ENCODE data around the gene SSH3. TPM values are rescaled to one million over a fixed set of nuclear protein-coding genes. Genes with fewer than 3 reads are reported as not detected.
"Not testable (repeated sequence)": the region's sequence is repeated elsewhere in the genome, so short reads cannot be mapped to it uniquely, and the experiment has no call there.

SSH3 gene, protein sequence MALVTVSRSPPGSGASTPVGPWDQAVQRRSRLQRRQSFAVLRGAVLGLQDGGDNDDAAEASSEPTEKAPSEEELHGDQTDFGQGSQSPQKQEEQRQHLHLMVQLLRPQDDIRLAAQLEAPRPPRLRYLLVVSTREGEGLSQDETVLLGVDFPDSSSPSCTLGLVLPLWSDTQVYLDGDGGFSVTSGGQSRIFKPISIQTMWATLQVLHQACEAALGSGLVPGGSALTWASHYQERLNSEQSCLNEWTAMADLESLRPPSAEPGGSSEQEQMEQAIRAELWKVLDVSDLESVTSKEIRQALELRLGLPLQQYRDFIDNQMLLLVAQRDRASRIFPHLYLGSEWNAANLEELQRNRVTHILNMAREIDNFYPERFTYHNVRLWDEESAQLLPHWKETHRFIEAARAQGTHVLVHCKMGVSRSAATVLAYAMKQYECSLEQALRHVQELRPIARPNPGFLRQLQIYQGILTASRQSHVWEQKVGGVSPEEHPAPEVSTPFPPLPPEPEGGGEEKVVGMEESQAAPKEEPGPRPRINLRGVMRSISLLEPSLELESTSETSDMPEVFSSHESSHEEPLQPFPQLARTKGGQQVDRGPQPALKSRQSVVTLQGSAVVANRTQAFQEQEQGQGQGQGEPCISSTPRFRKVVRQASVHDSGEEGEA
- 7.1 and 8.1 TPM in 2 replicates for total RNA-seq

DNA sequence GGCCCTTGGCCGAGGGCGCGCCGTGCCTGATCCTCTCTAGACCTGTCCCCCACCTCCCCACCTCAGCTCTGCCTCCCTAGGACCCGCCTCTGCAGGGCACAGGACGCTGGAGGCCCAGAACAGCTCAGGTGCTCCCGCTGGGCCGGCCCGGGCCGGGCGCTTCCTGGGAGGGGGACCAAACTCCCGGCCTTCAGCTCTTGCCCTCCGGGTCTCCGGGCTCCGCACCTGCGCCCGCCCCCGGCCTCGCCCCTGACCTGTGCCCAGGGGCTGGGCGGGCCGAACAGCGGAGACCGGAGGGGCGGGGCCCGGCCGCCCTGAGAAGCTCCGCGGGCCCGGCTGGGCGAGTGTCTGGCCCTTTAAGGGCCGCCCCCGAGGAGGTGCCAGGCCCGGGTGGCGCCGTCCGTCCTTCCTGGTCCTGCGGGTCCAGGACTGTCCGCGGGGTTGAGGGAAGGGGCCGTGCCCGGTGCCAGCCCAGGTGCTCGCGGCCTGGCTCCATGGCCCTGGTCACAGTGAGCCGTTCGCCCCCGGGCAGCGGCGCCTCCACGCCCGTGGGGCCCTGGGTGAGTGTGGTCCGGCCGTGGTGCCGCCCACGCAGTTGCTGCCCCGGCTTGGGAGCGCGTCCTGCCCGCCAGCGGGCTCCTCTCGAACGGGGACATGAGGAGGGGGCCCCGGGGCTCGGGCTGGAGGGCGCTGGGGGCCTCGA lies at the start of gene SSH3:
TSS of gene SSH3 (plus strand) at position 399 of the 703 bp plus-strand sequence. CDS start at position 495, 96 bp downstream.
- no peak within 1 kb of the TSS for H3K27ac Mint-ChIP-seq
- H3K27me3 Mint-ChIP-seq = no peaks in the 10 kb centered on the region
- no peaks in the 10 kb centered on the region for H3K9me3 Mint-ChIP-seq
- peak; percentile 84 for DNase-seq
- peaks cover 20% of the 10 kb centered on the region for H3K36me3 Mint-ChIP-seq (ENCODE audit: low read depth)
- intact Hi-C loops (cut with micrococcal nuclease) = no loop called here
- no peaks in the 10 kb centered on the region for H3K4me1 Mint-ChIP-seq
- H3K4me3 Mint-ChIP-seq = peak within 1 kb of the TSS; percentile 37

DNA sequence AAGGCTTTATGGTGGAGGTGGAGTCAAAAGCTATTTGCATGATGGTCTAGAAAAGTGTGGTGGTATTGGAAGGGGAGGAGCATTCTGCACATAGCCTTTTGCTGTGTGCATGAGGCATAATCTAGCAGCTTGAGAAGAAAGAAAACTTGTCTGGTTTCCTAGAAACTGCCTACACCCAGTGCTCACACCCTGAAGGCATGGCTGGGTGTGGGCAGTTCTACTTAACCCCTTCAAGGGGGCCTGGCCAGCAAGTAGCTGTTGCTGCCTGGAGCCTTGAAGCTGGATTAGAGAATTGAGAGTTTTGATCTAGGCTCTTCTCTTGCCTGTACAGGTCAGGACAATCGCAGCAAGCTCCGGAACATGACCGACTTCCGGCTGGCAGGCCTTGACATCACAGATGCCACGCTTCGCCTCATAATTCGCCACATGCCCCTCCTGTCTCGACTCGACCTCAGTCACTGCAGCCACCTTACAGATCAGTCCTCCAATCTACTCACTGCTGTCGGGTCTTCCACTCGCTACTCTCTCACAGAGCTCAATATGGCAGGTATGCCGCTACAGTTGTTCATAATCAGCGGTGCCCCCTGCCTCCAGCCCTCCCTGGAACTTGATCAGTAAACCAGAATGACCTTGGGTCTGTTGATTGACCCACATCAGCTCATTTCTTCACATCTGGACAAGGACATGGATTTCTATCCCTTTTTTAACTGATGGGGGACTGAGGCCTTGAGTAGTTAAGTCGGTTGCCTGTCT lies 49.3 kb upstream of the SSH3 start:
- intact Hi-C loops (cut with micrococcal nuclease) = no loop called here
- Mint-ChIP-seq H3K36me3 (ENCODE audit: low read depth) (peaks cover 78% of the 10 kb centered on the region), H3K27ac (peak overlapping the region; percentile 10), H3K27me3 (no peaks in the 10 kb centered on the region), H3K4me1 (peaks cover 38% of the 10 kb centered on the region), H3K9me3 (no peaks in the 10 kb centered on the region), H3K4me3 (no peak overlapping the region)
- peak; percentile 64 for DNase-seq

DNA sequence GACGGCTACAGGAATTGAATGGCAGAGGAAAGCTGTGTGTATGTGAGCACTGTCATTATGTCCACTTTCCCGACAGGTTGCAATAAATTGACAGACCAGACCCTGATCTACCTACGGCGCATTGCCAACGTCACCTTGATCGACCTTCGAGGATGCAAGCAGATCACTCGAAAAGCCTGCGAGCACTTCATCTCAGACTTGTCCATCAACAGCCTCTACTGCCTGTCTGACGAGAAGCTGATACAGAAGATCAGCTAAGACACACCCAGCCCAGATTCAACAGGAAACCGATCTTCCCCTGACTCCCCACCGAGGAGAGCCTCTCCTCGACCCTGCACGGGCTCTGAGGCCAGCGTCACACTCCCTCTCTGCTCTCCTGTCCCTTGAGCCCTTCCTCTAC lies 48.5 kb upstream of the SSH3 start:
- H3K4me3 Mint-ChIP-seq = no peak overlapping the region
- intact Hi-C loops (cut with micrococcal nuclease) = no loop called here
- H3K9me3 Mint-ChIP-seq = no peaks in the 10 kb centered on the region
- DNase-seq = no peak
- H3K36me3 Mint-ChIP-seq (ENCODE audit: low read depth) = peaks cover 72% of the 10 kb centered on the region
- H3K4me1 Mint-ChIP-seq = peaks cover 35% of the 10 kb centered on the region
- peak overlapping the region; percentile 45 for H3K27ac Mint-ChIP-seq
- H3K27me3 Mint-ChIP-seq = no peaks in the 10 kb centered on the region

DNA sequence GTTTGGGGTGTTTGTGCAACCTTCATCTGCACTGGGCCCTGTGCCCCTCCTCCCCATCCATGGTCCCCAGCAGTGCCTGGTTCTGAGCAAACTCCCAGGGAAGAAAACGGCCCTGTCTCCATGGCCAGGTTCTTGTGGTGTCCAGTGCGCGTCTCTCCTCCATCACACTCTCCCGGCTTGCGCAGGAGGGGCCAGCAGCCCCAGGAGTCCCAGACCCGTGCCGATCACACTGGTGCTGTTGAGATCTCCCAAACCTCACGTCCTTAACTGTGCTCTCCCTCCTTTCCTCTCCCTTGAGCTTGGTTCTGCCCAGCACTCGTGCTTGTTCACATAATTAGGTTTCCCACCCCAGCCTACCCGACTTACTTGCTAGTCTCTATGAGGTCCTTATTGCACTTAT lies 48.0 kb upstream of the SSH3 start:
- DNase-seq = no peak
- H3K36me3 Mint-ChIP-seq (ENCODE audit: low read depth) = peaks cover 66% of the 10 kb centered on the region
- no peaks in the 10 kb centered on the region for H3K27me3 Mint-ChIP-seq
- H3K27ac Mint-ChIP-seq = no peak overlapping the region
- H3K9me3 Mint-ChIP-seq = no peaks in the 10 kb centered on the region
- intact Hi-C loops (cut with micrococcal nuclease) = no loop called here
- H3K4me1 Mint-ChIP-seq = peaks cover 35% of the 10 kb centered on the region
- no peak overlapping the region for H3K4me3 Mint-ChIP-seq

DNA sequence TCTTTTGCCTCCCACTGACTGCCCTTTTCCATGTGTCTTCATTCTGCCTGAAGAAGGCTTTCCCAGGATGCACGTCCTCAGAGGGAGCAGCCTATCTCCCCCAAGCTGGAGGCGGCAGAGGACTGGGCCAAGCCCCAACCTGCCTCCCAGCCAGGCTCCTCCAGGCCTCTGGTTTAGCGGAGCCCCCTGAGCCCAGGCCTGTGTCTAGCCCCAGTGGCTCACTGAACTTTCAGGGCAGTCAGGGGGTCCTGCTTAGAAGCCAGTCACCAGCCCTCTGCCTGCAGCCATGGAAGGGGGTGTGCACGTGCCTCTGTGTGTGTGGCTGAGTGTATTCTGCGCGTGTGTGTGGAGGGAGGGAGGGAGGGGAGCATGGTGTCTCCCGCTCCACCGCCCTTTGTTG lies 47.5 kb upstream of the SSH3 start:
- Mint-ChIP-seq H3K27ac (no peak overlapping the region), H3K4me1 (peaks cover 34% of the 10 kb centered on the region), H3K4me3 (no peak overlapping the region), H3K36me3 (ENCODE audit: low read depth) (peaks cover 61% of the 10 kb centered on the region), H3K27me3 (no peaks in the 10 kb centered on the region), H3K9me3 (no peaks in the 10 kb centered on the region)
- DNase-seq = no peak
- intact Hi-C loops (cut with micrococcal nuclease) = no loop called here

DNA sequence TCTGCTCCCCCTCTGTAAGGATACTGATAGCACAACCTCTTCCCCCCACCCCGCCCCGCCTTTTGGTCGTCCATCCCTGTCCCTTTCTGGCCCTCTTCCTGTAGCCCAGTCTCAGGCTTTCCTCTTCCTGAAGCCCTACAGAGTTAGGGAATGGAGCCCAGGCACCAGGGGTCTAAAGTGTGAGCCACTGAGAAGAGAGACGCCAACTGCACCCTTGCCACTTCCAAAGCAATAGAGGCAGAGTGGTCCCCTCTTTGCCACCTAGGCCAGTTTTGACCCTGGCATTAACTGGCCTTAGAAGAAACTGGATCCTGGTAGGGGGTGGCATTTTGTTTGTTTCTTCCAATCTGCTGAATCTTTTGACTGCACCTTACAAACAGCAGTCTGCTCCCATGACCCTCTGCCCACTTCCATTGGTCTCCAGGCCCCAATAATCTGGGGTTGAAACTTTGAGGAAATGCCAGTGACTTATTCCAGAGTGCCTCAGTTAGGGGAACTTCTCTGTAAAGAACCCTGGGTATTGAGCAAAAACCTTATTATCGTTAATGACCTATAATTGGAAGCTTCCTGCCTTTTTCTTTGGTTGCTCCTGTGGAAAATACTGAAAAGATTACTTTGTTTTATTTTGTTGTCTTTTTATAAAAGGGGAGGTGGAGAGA lies 46.7 kb upstream of the SSH3 start:
- Mint-ChIP-seq H3K4me3 (no peak overlapping the region), H3K27me3 (no peaks in the 10 kb centered on the region), H3K27ac (peak overlapping the region; percentile 52), H3K9me3 (no peaks in the 10 kb centered on the region), H3K4me1 (peaks cover 35% of the 10 kb centered on the region), H3K36me3 (ENCODE audit: low read depth) (peaks cover 54% of the 10 kb centered on the region)
- no peak for DNase-seq
- intact Hi-C loops (cut with micrococcal nuclease) = no loop called here

DNA sequence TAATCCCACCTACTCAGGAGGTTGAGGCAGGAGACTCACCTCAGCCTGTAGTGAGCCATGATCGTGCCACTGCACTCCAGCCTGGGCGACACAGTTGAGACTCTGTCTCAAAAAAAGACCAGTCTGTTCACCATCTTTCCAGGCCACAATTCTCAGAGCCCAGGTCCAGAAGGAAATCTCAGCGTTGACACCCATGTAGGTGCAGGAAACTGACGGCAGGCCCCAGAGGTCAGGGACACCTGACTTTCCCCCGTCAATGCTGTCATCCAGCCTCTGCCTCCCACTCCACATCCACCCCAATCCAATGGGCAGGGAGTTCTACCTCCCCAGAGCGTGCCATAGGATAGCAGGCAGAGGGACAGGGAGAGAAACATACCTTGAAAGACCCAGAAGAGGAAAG lies 42.9 kb upstream of the SSH3 start:
- DNase-seq = no peak
- Mint-ChIP-seq H3K27me3 (no peaks in the 10 kb centered on the region), H3K4me3 (peak overlapping the region; percentile 24), H3K27ac (no peak overlapping the region), H3K4me1 (peaks cover 38% of the 10 kb centered on the region), H3K9me3 (no peaks in the 10 kb centered on the region), H3K36me3 (ENCODE audit: low read depth) (peaks cover 21% of the 10 kb centered on the region)
- intact Hi-C loops (cut with micrococcal nuclease) = loop anchor here (10.0 kb wide), 1 partner anchor 1606 kb away; no protein-coding TSS in a partner anchor

DNA sequence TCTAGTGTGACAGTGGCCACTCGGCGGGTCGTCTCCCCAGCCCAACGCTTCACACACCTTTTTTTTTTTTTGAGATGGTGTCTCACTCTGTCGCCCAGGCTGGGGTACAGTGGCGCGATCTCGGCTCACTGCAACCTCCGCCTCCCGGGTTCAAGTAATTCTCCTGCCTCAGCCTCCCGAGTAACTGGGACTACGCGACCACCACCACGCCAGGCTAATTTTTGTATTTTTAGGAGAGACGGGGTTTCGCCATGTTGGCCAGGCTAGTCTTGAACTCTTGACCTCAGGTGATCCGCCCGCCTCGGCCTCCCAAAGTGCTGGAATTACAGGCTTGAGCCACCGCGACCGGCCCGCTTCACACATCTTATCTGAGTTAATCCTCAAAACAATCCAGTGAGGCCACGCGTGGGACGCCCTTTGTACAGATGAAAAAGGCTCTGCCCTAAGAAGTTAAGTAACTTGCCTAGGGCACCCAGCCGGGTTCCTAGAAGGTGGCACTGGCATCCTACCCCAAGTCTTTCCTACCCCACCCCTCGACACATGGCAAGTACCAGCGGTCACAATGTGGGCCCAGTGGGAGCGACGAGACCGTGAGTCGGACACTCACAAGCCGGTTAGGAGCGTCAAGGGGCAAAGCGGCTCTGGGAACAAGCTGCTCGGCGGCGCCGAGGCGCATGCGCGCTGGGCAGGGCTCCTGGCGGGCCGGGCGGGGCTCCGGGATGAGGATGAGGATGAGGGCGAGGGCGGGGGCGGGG lies 42.3 kb upstream of the SSH3 start:
- intact Hi-C loops (cut with micrococcal nuclease) = loop anchor here (10.0 kb wide), 1 partner anchor 1606 kb away; no protein-coding TSS in a partner anchor
- Mint-ChIP-seq H3K36me3 (ENCODE audit: low read depth) (peaks cover 14% of the 10 kb centered on the region), H3K4me1 (peaks cover 45% of the 10 kb centered on the region), H3K4me3 (peak overlapping the region; percentile 70)
- peak; percentile 87 for DNase-seq
- H3K27ac Mint-ChIP-seq, H3K9me3 Mint-ChIP-seq, H3K27me3 Mint-ChIP-seq: not testable (repeated sequence)

DNA sequence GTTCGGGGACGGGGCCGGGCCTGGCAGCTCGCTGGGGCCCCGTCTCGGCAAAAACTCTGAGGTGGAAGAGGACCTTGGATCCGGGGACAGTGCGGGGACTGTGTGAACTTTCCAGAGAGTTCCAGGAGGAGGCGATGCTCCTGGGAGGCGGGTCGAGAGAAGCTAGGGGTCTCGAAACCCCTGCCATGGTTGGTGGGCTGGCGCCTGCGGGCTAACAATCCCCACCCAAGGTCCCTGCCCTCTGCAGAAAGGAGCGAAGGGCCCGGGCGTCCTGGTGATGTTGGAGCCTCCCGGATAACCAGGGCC lies 41.7 kb upstream of the SSH3 start:
- peaks cover 13% of the 10 kb centered on the region for H3K36me3 Mint-ChIP-seq (ENCODE audit: low read depth)
- DNase-seq = no peak
- no peak overlapping the region for H3K27ac Mint-ChIP-seq
- peaks cover 45% of the 10 kb centered on the region for H3K4me1 Mint-ChIP-seq
- H3K9me3 Mint-ChIP-seq = no peaks in the 10 kb centered on the region
- no peaks in the 10 kb centered on the region for H3K27me3 Mint-ChIP-seq
- intact Hi-C loops (cut with micrococcal nuclease) = loop anchor here (10.0 kb wide), 1 partner anchor 1607 kb away; no protein-coding TSS in a partner anchor
- H3K4me3 Mint-ChIP-seq = peak overlapping the region; percentile 70

DNA sequence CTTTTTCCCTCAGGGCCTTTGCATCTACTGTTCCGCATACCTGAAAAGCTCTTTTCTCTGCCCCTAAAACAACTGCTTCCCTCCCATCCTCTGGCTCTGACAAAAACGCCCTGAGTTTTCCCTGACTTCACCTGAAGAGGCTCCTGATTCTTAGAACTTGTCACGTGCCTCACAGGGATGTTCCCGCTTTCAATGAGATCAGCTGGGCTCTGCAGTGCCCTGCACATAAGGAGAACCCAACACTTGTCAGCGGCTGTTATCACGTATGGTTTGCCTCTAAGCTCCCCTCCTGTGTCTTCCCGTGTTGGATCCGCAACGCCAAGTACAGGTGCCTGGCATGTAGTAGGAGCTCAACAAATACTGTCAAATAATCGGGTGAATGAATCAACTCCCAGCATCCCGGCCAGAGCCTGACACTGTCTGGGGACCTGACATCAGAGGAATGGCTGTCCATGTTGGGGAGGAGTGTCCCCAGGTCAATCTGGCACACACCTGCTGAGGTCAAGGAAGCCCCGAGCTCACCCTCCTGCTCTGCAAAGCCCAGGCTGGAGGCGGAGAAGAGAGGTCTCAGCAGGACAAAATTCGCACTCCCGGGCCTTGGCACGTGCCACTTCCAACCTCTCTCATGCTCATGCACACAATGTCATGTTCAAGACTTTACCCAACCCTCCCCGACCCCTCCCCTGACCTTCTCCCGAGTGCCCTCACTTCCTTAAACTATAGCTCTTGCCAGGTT lies 41.2 kb upstream of the SSH3 start:
- Mint-ChIP-seq H3K4me3 (peak overlapping the region; percentile 70), H3K27me3 (no peaks in the 10 kb centered on the region), H3K36me3 (ENCODE audit: low read depth) (peaks cover 10% of the 10 kb centered on the region), H3K27ac (peak overlapping the region; percentile 83), H3K4me1 (peaks cover 45% of the 10 kb centered on the region), H3K9me3 (no peaks in the 10 kb centered on the region)
- DNase-seq = peak; percentile 65
- intact Hi-C loops (cut with micrococcal nuclease) = loop anchor here (1.0 to 10.0 kb wide), 3 partner anchors 21 to 1607 kb away; no protein-coding TSS in a partner anchor

DNA sequence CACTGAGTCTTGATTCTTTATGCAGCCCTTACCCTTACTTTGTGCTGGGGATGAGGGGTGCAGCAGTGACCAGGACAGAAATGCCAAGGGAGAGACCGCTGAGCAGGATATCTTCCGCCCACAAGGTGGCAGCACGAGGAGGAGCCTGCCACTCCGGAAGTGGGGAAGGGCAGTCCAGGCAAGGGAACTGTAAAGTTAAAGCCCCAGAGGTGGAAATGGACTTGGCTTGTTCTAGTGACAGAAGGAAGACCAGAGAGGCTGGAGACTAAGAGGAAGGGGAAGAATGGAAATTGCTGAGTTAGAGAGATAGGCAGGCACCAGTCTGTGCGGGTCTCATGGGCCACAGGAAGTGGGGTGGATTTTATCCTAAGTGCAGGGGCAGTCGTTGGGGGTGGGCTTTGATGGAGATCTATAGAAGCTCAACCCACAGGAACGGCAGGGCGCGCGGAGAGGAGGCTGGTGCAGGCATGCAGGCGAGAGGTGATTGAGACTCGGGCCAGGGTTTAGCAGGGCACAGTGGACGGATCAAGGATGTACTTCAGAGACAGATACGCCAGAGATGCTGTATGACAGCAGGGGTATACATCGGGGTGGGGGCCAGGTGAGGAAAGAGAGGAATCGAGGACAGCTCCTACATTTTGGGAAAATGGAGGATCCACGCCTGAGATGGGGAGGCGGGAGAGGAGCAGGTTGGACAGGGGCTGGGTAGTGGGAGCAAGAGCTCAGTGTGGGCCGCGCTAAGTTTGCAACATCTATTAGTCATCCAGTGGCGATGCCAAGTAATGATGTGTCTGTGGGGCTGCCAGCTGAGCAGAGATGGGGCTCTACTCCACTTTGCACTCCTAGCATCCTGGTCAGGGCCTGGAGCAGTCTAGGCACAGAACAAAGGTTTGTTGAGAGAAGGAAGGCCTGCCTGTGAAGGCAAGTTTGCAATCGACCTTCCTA lies 40.3 kb upstream of the SSH3 start:
- intact Hi-C loops (cut with micrococcal nuclease) = loop anchor here (1.0 to 10.0 kb wide), 3 partner anchors 22 to 1608 kb away; no protein-coding TSS in a partner anchor

More for the DNA sequence above, 40.3 kb upstream of the SSH3 start:
- Mint-ChIP-seq H3K36me3 (ENCODE audit: low read depth) (peaks cover 16% of the 10 kb centered on the region), H3K9me3 (no peaks in the 10 kb centered on the region), H3K27ac (peak overlapping the region; percentile 83), H3K4me1 (peaks cover 46% of the 10 kb centered on the region), H3K27me3 (no peaks in the 10 kb centered on the region), H3K4me3 (peak overlapping the region; percentile 64)
- DNase-seq = peak; percentile 93

Measured in activated CD4-positive, alpha-beta T cell treated with anti-CD3 and anti-CD28 coated beads, Interleukin-2, amount 10 ng/mL, durations not matched to agents 24 days and 14 days (primary cell).